ENCODE results near the gene DNAJB14. TPM values are rescaled to one million over a fixed set of nuclear protein-coding genes. Genes with fewer than 3 reads are reported as not detected.
A peak's percentile ranks its signal among the peaks of the same experiment; 100 is the strongest.

The DNAJB14 gene
- total and polyA plus RNA-seq, 2 of the 4 experiments (the other 2 are of a cell fraction), result 12.9 to 15.6 TPM

- no peak for ATAC-seq (ENCODE audit: low read depth)
- H2BK15ac ChIP-seq (ENCODE audit: low read depth, low read length), result 0 out of 3 replicates have a peak overlapping the region, but pooled peaks have one; percentile 5
- H2AFZ ChIP-seq (replicated peaks; ENCODE audit: low read length, poor library complexity), result peak overlapping the region; percentile 94
- peak overlapping the region; percentile 53; the same call in 1 of the 2 replicates for H3K56ac ChIP-seq (ENCODE audit: extremely low read depth, insufficient read depth, low read length)
- H3K27ac ChIP-seq (ENCODE audit: insufficient read depth, low read length), result peak overlapping the region; percentile 62
- no peak overlapping the region for H3K18ac ChIP-seq (ENCODE audit: low read depth, low read length)
- dilution Hi-C loops (cut with HindIII; ENCODE audit: low sequenced_read_pairs, unreplicated experiment), result no loop called here
- no CpG with 5 or more reads among the region's 8 CpGs for WGBS, 2 experiments (ENCODE audit: extremely low coverage in 2 of 2, insufficient read length in 1 of 2)
- peaks cover 4% of the 10 kb centered on the region; the same call in 1 of the 2 replicates for H3K4me1 ChIP-seq (ENCODE audit: control insufficient read depth, insufficient read depth, low read length)
- peak overlapping the region; percentile 56 for H3K4me3 ChIP-seq (ENCODE audit: insufficient read depth, low read depth, low read length)
- H2BK120ac ChIP-seq (ENCODE audit: low read depth, low read length), result no peak overlapping the region
- peaks cover 15% of the 10 kb centered on the region for H4K20me1 ChIP-seq (ENCODE audit: insufficient read depth, low read length)
- BruUV-seq (replicated peaks), result no TSS peak
- H2BK20ac ChIP-seq (ENCODE audit: low read depth, low read length), result no peak overlapping the region
- no peaks in the 10 kb centered on the region for H3K9me3 ChIP-seq (ENCODE audit: control insufficient read depth, insufficient read depth, low read length)
- no peaks in the 10 kb centered on the region for H3K9me1 ChIP-seq (ENCODE audit: insufficient read depth, low read length)
- ChIA-PET CTCF (interaction anchor here (1.0 kb wide), 1 partner anchor 11 kb away, joined by 3 read pairs; no protein-coding TSS in a partner anchor), POLR2A (ENCODE audit: unreplicated experiment) (interaction anchor here (0.8 kb wide), 1 partner anchor 17 kb away, joined by 3 read pairs; no protein-coding TSS in a partner anchor)
- intact Hi-C loops (cut with micrococcal nuclease), result loop anchor here (2.0 kb wide), 1 partner anchor 112 kb away; no protein-coding TSS in a partner anchor
- peak overlapping the region; percentile 47 for H3K23ac ChIP-seq (ENCODE audit: low read depth, low read length)
- H4K91ac ChIP-seq (ENCODE audit: insufficient read depth, low read depth, low read length), result 0 out of 2 replicates have a peak overlapping the region, but pooled peaks have one; percentile 16
- peak overlapping the region; percentile 38 for H2AK9ac ChIP-seq (replicated peaks; ENCODE audit: low read depth, low read length, poor library complexity)
- no peaks in the 10 kb centered on the region for H3K27me3 ChIP-seq (ENCODE audit: control insufficient read depth, insufficient read depth, low read length)
- H4K8ac ChIP-seq (ENCODE audit: low read depth in 2 of 2, low read length in 2 of 2), result peak overlapping the region in 1 of 2 experiments; percentile 55; a peak in 2 of 4 replicates
- H3K14ac ChIP-seq (replicated peaks; ENCODE audit: low read depth, low read length), result peak overlapping the region; percentile 69
- DNase-seq, result no peak
- peaks cover 4% of the 10 kb centered on the region; the same call in 1 of the 2 replicates for H3K36me3 ChIP-seq (ENCODE audit: control insufficient read depth, insufficient read depth, low read length)
- in situ Hi-C loops (cut with MboI; ENCODE audit: low sequenced_read_pairs), result no loop called here
- H3K4ac ChIP-seq (ENCODE audit: low read depth, low read length), result peak overlapping the region; percentile 57
- no peak overlapping the region for H4K5ac ChIP-seq (ENCODE audit: low read depth, low read length)
- no peak overlapping the region; the same call in 1 of the 2 replicates for H2AK5ac ChIP-seq (ENCODE audit: low read depth, low read length)
- H3K79me1 ChIP-seq (ENCODE audit: low read depth in 1 of 2, low read length in 2 of 2), result peaks cover 12 to 18% of the 10 kb centered on the region in 2 experiments
- peak overlapping the region; percentile 51 for H3K4me2 ChIP-seq (ENCODE audit: low read depth, low read length)
- no peak for TF ChIP-seq CHD1 (IDR thresholded peaks at IDR 0.05; ENCODE audit: low read depth, low read length)
- TF ChIP-seq FOS (IDR thresholded peaks at IDR 0.05; ENCODE audit: low read depth, low read length), result no peak
- no peak for TF ChIP-seq CTCF (conservative IDR thresholded peaks at IDR 0.05; ENCODE audit: low read depth, low read length)
- TF ChIP-seq MAZ (IDR thresholded peaks at IDR 0.05; ENCODE audit: borderline replicate concordance, low read depth, low read length), result no peak
- TF ChIP-seq RFX5 (IDR thresholded peaks at IDR 0.05; ENCODE audit: low read depth, low read length), result no peak
- TF ChIP-seq MAFK (IDR thresholded peaks at IDR 0.05; ENCODE audit: low read depth, low read length), result no peak
- TF ChIP-seq RCOR1 (IDR thresholded peaks at IDR 0.05; ENCODE audit: insufficient replicate concordance, low read length), result no peak
- TF ChIP-seq NFE2L2 (IDR thresholded peaks at IDR 0.05; ENCODE audit: low read depth, low read length), result no peak
- no peak for TF ChIP-seq CEBPB (IDR thresholded peaks at IDR 0.05; ENCODE audit: low read depth, low read length)
- TF ChIP-seq MXI1 (IDR thresholded peaks at IDR 0.05; ENCODE audit: borderline replicate concordance, low read depth, low read length), result no peak
- TF ChIP-seq ELK1 (IDR thresholded peaks at IDR 0.05; ENCODE audit: borderline replicate concordance, low read depth, low read length), result no peak
- no peak for TF ChIP-seq POLR2A (IDR thresholded peaks at IDR 0.05; ENCODE audit: low read depth, low read length)
- no peak for TF ChIP-seq SMC3 (IDR thresholded peaks at IDR 0.05; ENCODE audit: low read depth, low read length)
- no peak for TF ChIP-seq BHLHE40 (IDR thresholded peaks at IDR 0.05; ENCODE audit: low read depth, low read length)
- no peak for TF ChIP-seq USF2 (IDR thresholded peaks at IDR 0.05; ENCODE audit: low read depth, low read length)
- no peak for TF ChIP-seq RAD21 (IDR thresholded peaks at IDR 0.05; ENCODE audit: low read length)
- peak overlapping the region; percentile 52 for H2BK5ac ChIP-seq (ENCODE audit: low read depth, low read length, poor library complexity, severe bottlenecking)
- H3K9ac ChIP-seq (ENCODE audit: low read depth, low read length), result peak overlapping the region; percentile 58
These were observed 4.5 kb upstream of the DNAJB14 start for GRCh38 chr4:99950913-99951254.
